NCI-H82 (cell line): ENCODE measurements around the gene EXOC8.
A peak's percentile ranks its signal among the peaks of the same experiment; 100 is the strongest.
"Not testable (repeated sequence)": the region's sequence is repeated elsewhere in the genome, so short reads cannot be mapped to it uniquely, and the experiment has no call there.

Experiments
- DNase-seq: peaks from one replicate; lab custom pipeline; 2025; lab: John Stamatoyannopoulos, UW

EXOC8 gene

DNA sequence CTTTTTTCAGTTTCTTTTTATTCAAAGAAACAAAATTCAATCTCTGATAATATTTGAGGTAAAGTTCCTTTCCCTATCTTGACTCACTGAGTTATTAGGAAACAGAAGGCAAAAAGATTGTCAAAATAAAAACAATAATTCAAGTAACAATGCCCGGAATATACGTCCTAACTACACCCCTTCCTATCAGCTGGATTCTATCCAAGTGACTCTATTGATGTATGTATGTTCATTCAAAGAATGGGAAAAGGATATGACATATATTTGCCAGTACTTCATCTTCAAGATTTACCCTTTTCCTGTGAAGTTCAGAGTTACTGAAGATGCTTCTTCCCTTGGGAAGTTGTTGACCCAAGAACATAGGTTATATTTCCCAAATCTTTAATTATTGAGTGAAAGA is 14.2 kb upstream of the EXOC8 start:
- no peak for DNase-seq

DNA sequence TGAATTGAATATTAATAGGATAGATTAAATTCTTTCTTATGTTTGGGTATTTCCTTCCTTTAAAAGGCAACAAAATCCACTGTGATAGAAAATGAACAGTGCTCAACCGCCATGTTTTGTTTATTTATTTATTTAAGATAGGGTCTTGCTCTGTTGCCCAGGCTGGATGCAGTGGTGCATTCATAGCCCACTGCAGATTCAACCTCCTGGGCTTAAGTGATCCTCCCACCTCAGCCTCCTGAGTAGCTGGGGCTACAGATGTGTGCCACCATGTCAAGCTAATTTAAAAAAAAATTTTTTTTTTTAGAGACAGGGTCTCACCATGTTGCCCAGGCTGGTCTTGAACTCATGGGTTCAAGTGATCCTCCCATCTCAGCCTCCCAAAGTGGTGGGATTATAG is 11.2 kb upstream of the EXOC8 start:
- DNase-seq, result not testable (repeated sequence)

DNA sequence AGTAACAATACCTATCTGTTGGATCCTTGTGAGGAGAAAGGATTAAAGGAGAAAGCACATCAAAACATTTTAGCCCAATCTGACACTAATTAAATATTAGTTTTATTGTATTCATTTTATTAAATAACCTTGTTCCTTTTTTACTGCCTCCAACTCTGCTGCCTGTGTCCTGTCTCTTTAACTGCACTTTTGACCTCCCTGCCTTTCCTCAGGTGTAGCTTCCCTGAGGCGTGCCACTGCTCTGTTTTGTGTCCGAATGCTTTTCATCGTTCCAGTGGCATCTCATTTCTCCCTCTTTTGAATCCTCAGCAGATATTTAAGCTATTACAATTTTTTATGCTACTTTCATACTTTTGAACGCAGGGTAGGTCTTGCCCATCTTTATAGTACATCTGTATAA is 10.8 kb upstream of the EXOC8 start:
- DNase-seq, result no peak

DNA sequence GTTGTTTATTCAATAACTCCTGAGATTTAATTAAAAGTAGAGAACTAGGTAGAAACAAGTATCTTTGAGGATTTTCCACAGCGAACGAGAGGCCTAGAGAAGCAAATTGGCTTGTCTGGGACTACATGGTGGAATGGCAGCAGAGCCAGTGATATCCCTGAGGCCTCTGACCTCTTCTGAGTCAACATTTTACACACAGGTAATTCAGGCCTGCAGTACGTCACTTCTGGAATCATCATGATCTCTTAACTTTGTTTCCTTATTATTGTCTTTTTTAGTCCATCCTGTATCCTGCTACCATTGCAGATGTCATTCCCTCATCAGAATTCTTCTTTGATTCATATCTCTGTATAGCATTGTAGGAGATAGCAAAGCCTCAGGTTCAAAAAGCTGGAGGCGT is 10.3 kb upstream of the EXOC8 start:
- DNase-seq, result no peak

DNA sequence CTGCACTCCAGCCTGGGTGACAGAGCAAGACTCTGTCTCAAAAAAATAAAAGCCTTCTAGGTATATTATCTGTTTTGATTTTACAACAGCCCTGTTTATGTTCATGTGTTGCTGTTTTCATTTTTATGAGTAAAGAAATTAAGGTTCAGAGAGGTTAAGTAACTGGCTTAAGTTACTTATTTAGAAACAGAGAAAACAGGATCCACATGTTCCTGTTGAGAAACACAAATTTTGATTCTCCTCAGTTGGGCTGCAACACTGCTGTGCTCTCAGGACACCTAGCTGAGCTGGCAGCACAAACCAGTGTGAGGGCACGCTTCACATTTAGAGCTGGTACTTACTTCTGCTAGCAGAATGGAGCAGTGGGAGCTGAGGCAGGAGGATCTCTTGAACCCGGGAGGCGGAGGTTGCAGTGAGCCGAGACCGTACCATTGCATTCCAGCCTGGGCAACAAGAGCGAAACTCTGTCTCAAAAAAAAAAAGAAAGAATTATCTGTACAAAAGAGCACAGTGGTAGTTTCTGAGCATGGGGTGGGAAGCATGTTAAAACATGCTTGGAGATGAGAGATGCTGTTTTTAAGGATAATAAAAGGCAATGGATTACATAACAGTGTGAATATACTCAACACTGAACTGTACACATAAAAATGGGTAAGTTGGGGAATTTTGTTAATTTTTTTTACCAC is 2.8 kb upstream of the EXOC8 start:
- no peak for DNase-seq

DNA sequence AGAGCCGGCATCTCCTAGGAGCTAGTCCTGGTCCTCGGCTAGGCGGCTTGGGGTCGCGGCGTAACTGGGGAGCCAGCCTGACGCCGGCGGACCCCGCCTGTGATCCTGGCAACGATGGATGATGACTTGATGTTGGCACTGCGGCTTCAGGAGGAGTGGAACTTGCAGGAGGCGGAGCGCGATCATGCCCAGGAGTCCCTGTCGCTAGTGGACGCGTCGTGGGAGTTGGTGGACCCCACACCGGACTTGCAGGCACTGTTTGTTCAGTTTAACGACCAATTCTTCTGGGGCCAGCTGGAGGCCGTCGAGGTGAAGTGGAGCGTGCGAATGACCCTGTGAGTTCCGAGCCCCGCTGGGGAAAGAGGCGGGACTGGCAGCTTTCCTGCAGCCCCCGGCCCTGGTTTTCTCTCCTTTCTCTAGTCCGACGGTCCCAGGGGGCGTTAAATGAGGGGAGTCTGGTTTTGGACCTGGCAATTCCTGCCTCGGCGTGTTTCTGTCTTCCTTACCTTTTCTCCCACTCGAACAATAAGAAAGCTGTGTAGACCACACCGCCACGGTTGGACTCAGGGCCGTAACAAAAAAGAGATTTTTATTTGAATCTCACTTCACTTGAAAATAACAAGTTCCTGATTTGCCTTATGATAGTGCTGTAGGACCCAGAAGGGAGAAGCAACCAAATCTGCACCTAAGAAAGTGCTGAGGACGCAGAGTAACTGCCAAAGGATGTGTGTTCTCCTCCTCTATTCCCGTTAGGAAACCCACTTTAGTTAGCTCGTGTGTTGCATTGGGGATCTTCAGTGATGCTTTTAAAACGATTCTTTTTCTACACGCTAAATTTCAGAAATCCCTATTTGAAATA is 847 bp upstream of the EXOC8 start, which contains the start of gene SPRTN:
Gene SPRTN, plus strand, starts transcription at position 24 of the 859 bp plus-strand sequence. Its CDS starts 91 bp downstream, at position 115.
- peak; percentile 72 for DNase-seq

DNA sequence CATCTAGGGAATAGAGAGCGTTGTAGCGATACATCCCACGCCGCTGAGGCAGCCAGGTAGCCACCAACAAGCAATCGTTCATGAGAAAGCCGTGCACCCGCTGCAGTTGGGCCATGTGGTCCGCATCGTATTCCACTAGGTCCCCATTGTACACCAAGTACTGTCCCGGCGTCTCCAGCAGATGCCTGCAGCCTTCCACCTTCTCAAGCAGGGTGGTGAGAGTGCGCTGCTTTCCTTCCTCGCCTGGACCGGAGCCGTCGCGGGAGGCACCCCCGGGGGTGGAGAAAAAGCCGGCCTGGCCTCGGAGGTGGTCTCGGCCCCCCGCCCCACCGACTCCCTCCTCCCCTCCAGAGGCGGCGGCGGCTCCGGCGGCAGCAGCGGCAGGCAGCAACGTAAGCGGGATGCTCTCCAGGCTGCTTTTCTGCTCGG is 595 bp downstream of the EXOC8 start:
- peak; percentile 60 for DNase-seq

DNA sequence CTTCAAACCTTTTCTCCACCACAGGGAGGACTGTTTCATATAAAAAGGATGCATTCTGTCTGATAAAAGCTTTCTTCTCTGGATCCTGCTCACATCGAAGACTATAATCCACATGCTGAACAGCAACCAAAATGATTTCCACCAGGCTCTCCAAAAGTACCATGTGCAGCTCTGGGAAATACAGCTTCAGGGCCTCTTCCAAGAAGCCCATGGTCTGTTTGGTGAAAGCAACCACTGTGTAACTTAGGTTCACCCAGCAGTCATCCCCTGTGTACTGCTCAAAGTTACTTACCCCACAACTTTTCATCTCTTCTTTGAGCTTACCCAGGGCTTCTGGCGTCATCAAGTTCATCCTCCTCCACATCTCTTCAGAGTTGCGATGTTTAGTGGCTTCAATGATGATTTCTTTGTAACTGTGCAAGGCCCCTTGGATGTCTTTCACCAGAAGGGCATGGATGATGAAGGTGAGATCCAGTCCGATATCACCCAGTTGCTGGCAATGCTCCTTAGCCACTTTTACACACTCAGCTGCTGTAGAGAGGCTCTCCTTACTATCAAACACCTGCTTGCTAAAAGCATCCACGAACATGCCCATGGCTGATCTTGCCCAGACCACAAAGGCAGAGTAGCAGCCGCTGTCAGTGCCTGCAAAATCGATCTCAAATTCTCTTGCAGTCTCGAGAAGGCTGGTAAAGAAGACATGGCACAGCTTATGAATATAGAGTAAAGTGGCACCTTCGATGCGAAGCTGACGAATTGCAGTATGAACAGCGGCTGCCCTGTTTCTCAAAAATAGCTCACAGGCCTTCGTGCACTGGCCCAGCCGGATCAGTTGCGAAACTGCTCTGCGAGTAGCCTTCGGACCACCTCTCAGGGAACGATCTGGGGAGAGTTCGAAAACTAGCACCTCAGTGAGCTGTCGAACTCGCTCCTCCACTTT is 1.7 kb downstream of the EXOC8 start:
- DNase-seq, result peak; percentile 34

DNA sequence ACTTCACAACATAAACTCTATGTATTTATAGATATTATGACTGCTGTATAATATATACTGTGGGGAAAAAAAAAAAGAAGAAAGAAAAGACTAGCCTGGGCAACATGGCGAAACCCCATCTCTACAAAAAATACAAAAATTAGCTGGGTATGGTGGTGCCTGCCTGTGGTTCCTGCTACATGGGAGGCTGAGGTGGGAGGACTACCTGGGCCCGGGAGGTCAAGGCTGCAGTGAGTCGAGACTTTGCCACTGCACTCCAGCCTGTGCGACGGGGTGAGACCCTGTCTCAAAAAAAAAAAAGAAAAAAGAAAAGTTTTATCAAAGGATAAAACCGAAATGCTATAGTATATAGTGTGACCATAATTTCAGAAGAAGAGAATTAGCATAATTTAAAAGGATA is 2.7 kb downstream of the EXOC8 start:
- DNase-seq, result no peak

DNA sequence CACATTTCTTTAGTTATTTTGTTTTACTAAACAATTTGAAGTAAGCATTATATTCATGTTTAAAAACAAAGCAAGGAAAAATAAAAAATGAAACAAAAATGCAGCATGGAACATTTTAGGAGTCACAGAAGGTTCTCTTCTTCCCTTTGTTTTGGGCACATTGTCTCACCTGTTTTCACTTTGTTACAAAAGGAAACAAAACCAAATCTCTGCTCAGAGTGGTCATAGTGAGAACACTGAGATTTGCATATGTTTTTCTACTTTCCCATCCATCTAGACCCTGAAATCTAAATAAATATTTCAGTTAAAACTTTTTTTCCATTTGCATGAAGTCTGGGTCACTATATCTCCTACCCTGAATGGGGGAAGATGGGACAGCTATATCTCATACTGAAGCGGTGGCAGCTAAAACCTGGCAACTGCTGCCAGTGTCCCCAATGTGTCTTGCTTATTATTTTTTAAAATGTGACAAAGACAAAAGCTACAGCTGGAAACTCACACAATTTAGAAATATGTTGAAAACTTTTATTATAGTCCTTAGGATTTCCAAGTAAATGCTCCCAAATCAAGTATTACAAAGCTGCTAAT is 3.5 kb downstream of the EXOC8 start:
- DNase-seq, result peak; percentile 24

DNA sequence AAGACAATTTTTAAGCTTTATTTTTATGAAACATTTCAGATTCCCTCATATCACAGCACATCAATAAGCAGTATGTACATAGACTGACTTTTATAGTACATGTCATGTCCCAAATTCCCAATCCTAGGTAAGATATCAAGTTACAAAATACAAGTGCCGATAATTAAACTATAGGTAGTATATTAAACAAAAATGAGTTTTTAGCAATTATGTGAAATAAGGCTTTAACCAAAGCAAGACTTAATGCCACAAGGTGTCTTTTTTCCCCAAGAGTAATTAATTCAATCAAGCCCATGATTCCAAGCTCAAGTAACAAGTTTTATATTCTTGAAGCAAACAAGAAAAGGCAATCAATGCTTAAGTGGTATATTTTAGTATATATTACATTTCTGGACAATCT is 4.9 kb downstream of the EXOC8 start:
- no peak for DNase-seq

DNA sequence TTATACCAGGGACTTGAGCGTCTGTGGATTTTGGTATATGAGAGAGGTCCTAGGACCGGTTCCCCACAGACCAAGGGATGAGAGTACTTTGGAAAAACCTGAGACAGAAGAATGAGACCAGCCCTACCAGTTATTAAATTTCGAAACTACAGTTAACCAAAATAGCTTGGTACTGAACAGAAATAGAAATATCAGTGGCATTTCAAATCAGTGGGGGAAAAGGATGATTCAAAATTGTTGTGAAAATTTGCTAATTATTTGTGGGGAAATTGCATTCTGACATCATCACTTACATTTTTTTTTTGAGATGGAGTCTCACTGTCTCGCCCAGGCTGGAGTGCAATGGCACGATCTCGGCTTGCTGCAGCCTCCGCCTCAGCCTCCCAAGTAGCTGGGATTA is 8.2 kb downstream of the EXOC8 start:
- DNase-seq, result no peak

DNA sequence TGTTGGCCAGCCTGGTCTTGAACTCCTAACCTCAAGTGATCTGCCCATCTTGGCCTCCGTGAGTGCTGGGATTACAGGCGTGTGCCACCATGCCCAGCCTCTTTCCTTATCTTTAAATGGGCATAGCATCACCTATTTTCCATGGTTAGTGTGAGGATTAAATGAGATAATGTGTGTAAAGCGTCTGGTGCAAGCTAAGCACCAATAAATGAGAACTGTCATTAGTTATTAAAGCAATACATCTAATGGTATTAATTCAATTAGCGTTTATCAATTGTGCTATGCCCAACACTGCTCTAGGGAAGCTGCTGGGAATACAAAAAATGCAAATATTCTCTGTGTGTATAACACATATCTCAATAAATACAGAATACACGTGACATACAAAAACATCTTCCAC is 10.0 kb downstream of the EXOC8 start:
- no peak for DNase-seq

DNA sequence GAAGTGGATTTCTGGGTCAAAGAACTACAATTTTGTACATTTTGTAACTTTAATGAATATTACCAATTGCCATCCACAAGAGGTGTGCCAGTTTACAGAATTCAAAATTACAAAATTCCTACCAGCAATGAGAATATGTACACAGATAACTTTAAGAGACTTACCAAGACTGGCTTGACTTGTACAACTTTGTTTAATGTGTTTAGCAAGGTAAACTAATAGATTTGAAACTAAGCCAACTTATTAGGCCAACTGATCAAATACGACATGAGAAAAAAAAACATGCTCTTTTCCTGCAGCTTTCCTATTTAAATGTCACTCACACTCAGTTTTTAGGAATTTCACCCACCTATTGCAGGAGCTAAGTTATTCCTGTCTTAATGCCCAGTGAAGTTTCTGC is 11.4 kb downstream of the EXOC8 start:
- DNase-seq, result no peak

DNA sequence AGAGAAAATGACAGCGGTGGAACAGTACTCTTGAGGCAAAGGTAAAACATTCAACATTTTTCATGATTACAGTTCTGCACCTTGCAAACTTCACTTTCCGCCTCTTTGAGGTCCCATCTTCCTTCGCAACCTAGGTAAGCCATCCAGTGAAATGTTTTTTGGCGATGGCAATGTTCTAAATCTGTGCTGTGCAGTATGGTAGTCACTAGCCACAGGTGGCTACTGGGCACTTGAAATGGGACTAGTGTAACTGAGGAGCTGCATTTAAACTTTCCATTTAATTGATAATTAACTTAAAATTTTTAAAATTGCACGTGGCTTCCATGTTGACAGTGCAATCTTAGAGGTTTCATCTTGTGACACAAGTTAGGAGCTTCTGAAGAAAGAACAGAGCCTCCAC is 13.0 kb downstream of the EXOC8 start:
- DNase-seq, result no peak

DNA sequence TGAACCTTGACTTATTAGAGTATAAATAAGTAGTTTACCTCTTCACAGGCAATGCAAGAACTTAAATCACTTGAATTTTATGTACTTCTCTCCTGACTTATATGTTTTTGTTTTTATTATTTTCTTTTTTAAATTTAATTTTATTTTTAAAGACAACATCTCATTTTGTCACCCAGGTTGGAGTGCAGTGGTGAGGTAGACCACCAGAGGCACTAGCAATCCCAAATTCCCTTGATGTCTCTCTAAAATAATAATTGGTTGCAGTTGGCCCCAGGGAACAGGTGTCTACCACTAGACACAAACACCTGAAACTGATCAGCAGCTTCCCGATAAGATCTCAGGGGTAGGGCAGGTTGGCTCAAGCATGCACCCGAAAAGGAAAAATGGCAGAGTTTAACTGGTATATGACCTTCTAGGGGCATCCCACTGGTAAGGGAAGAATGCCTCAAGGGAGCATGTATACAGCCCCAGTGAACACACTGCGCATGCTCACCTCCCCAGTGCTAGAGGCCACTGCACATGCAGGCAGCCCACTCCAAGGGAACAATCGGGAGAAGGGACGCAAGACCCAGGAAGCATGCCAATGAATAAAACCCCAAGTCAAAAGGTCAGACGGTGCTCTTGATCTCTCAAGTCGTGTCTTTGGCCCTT is 14.6 kb downstream of the EXOC8 start:
- no peak for DNase-seq

DNA sequence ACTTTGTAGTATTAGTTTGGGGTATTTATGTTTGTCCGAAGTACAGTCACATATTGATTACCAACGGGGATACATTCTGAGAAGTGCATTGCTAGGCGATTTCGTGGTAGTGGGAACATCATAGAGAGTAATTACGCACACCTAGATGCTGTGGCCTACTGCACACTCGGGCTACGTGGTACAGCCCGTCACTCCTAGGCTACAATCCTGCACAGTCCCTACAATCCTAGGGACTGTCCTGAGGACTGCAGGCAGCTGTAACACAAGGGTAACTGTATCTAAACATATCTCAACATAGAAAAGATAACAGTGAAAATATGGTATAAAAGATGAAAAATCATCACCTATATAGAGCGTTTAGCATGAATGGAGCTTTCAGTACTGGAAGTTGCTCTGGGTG is 18.6 kb downstream of the EXOC8 start:
- no peak for DNase-seq

DNA sequence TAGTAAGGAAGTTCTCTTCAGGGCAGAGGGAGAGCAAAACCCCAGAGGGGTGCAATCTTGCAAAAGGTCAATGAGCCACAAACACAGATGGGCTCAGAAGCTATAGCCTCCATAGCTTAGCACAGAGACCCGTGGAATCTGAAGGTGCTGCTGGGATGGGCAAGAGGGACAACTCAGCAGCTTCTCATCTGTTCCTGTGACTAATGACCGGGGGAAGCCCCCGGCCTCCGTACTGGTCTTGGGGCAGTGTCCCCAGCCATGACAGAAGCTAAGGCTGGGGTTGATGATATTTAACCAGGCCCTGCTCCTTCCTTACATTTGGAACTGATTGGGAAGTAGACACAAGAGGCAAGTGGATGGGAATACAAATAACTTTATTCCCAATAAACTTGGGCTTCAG is 19.1 kb downstream of the EXOC8 start:
- no peak for DNase-seq

DNA sequence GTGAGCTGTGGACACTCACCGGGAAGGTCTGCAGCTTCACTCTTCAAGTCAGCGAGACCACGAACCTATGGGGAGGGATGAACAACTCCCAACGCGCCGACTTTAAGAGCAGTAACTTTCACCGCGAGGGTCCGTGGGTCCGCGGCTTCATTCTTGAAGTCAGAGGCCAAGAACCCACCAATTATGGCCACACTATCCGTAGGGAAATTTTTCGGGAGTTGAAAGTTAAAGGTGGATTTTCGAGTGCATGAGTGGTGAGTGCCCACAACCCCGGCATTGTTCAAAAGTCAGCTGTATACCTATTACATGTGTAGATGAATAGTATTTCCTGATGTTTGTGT is 19.7 kb downstream of the EXOC8 start:
- no peak for DNase-seq

DNA sequence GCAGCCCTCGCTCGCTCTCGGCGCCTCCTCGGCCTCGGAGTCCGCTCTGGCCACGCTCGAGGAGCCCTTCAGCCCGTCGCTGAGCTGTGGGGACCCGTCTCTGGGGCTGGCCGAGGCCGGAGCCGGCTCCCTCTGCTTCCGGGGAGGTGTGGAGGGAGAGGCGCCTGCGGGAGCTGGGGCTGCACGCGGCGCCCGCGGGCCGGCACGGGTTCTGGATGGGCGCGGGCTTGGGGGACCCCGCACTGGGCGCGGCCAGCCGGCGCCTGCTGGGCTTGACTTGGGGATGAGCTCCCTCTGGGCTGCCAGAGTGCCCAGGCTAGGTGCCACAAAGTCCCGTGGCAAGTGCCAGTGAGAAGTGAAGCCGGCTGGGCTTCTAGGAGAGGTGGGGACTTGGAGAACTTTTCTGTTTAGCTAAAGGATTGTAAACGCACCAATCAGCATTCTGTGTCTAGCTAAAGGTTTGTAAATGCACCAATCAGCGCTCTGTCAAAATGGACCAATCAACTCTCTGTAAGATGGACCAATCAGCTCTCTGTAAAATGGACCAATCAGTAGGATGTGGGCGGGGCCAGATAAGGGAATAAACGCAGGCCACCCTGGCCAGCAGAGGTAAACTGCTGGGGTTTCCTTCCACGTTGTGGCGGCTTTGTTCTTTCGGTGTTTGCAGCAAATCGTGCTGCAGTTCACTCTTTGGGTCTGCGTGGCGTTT is 20.2 kb downstream of the EXOC8 start:
- no peak for DNase-seq

DNA sequence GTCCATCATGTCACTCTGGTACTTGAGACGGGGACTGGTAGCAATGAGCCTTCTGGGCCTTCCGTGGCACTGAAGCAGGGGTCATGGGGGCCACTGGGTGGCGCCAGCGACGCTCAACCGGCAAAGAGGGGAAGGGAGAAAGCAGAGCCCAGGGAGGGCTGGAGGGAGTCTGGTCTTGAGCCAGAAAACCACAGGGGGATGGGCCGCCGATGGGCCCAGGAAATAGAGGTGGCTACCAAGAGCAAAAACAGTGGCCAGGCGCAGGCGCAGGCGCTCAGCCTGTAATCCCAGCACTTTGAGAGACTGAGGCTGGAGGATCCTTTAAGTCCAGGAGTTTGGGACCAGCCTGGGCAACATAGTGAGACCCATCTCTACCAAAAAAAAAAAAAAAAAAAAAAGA is 21.8 kb downstream of the EXOC8 start:
- peak; percentile 76 for DNase-seq
